ENCODE results near the gene MYO15B.

GRCh38 chr17:75566416-75566815, 21.2 kb upstream of the MYO15B start:
- TF ChIP-seq SIN3A (IDR thresholded peaks at IDR 0.05; ENCODE audit: borderline replicate concordance, insufficient read depth, low read length), result no peak
- TF ChIP-seq POLR2AphosphoS5 (IDR thresholded peaks at IDR 0.05; ENCODE audit: low read depth, low read length), result no peak
- TF ChIP-seq REST (IDR thresholded peaks at IDR 0.05; ENCODE audit: insufficient read depth in 1 of 2, low read depth in 2 of 2, low read length in 2 of 2), result no peak
- no peak for TF ChIP-seq TAF1 (IDR thresholded peaks at IDR 0.05; ENCODE audit: borderline replicate concordance, insufficient read depth, low read length)

All from PFSK-1 (cell line).